NB4 (cell line): ENCODE data around the gene RPTOR.

Experiments
- TF ChIP-seq, protein P1 (sequence below): IDR thresholded peaks from one replicate; pipeline ENCODE4 v1.5.1; 2012; ENCODE audit warnings: low read depth, low read length
- TF ChIP-seq, protein P2 (sequence below): IDR thresholded peaks from 2 replicates; pipeline ENCODE4 v1.6.1; 2011; ENCODE audit warnings: low read depth, low read length

DNA sequence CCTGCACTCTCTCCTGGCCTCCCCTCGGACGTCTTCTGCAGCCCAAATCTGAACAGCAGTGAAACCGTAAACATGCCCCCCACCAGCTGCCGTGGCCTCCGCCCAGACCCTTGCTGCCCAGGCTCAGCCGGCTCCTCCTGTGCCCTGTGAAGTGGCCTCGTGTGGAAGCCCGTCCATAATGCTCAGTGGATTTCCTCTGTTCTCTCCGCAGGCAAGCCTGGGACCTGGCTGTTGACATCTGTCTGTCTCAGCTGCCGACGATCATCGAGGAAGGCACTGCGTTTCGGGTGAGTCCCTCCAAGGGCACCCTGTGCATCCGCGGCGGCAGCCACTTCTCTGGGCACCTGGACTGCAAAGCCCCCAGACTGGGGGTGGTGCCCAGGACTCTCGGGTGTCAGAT is 293.1 kb downstream of the RPTOR start:
- TF ChIP-seq, protein P1, sequence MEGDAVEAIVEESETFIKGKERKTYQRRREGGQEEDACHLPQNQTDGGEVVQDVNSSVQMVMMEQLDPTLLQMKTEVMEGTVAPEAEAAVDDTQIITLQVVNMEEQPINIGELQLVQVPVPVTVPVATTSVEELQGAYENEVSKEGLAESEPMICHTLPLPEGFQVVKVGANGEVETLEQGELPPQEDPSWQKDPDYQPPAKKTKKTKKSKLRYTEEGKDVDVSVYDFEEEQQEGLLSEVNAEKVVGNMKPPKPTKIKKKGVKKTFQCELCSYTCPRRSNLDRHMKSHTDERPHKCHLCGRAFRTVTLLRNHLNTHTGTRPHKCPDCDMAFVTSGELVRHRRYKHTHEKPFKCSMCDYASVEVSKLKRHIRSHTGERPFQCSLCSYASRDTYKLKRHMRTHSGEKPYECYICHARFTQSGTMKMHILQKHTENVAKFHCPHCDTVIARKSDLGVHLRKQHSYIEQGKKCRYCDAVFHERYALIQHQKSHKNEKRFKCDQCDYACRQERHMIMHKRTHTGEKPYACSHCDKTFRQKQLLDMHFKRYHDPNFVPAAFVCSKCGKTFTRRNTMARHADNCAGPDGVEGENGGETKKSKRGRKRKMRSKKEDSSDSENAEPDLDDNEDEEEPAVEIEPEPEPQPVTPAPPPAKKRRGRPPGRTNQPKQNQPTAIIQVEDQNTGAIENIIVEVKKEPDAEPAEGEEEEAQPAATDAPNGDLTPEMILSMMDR = no peak
- TF ChIP-seq, protein P2, sequence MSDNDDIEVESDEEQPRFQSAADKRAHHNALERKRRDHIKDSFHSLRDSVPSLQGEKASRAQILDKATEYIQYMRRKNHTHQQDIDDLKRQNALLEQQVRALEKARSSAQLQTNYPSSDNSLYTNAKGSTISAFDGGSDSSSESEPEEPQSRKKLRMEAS = no peak
